Mesothelial cell of epicardium (in vitro differentiated cells): ENCODE data around the gene KRT83. TPM values are rescaled to one million over a fixed set of nuclear protein-coding genes. Genes with fewer than 3 reads are reported as not detected.
A peak's percentile ranks its signal among the peaks of the same experiment; 100 is the strongest.
"Not testable (repeated sequence)": the region's sequence is repeated elsewhere in the genome, so short reads cannot be mapped to it uniquely, and the experiment has no call there.

ENCODE experiments used
- DNase-seq, 2 experiments: peaks; one replicate each; pipeline ENCODE4 v3.0.0; 2021; ENCODE audit warnings: low spot score in 2 of 2; ENCODE audit not compliant: unreplicated experiment in 2 of 2
- H3K27ac Mint-ChIP-seq: 2 replicates; pipeline ENCODE4 v1.8.0; 2021; ENCODE audit warnings: mixed read lengths
- H3K27me3 Mint-ChIP-seq: 2 replicates; pipeline ENCODE4 v1.8.0; 2021; ENCODE audit warnings: low read depth, mixed read lengths
- H3K36me3 Mint-ChIP-seq: 2 replicates; pipeline ENCODE4 v1.8.0; 2021; ENCODE audit warnings: mixed read lengths
- H3K4me1 Mint-ChIP-seq: 2 replicates; pipeline ENCODE4 v1.8.0; 2021; ENCODE audit warnings: mixed read lengths
- H3K4me3 Mint-ChIP-seq: 2 replicates; pipeline ENCODE4 v1.8.0; 2021; ENCODE audit warnings: mild to moderate bottlenecking, moderate library complexity, mixed read lengths
- H3K9me3 Mint-ChIP-seq: 2 replicates; pipeline ENCODE4 v1.8.0; 2021; ENCODE audit warnings: mixed read lengths
- total RNA-seq: library from RNA; stranded (reverse); gene quantifications from 3 replicates; pipeline ENCODE4 v1.2.1, GENCODE V29; 2021
- TF ChIP-seq, protein P1 (sequence below): fragments of 200-600 bp; sonication (generic); IDR thresholded peaks from one replicate; pipeline ENCODE4 v1.5.0; 2021; ENCODE audit warnings: antibody characterized with exemption; ENCODE audit not compliant: unreplicated experiment

KRT83 gene
- total RNA-seq, 1 donor from 2014 or later = not detected

DNA sequence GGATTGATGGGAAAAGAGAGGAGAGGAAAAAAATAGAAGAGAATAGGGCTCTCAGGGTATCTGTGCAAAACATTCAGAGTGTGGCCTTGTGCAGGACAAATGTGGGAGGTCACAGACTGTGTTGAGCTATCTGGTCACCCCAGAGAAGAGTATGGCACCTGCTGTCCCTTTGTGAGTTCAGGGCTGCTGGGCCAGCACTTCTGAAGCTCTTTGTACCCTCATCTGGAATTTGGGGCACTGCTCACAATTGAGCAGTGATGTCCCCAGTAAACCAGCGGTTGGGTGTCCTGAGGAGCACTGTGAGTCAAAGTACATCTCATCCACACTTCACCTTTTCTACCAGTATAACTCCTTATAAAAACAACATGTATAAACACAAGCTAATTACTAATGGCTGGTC, 27.3 kb downstream of the KRT83 start:
- Mint-ChIP-seq H3K36me3 (no peaks in the 10 kb centered on the region), H3K27ac (no peak overlapping the region), H3K4me3 (no peak overlapping the region), H3K27me3 (peaks cover 45% of the 10 kb centered on the region), H3K4me1 (peaks cover 3% of the 10 kb centered on the region), H3K9me3 (peaks cover 1% of the 10 kb centered on the region)
- DNase-seq = no peak
- TF ChIP-seq, protein P1, sequence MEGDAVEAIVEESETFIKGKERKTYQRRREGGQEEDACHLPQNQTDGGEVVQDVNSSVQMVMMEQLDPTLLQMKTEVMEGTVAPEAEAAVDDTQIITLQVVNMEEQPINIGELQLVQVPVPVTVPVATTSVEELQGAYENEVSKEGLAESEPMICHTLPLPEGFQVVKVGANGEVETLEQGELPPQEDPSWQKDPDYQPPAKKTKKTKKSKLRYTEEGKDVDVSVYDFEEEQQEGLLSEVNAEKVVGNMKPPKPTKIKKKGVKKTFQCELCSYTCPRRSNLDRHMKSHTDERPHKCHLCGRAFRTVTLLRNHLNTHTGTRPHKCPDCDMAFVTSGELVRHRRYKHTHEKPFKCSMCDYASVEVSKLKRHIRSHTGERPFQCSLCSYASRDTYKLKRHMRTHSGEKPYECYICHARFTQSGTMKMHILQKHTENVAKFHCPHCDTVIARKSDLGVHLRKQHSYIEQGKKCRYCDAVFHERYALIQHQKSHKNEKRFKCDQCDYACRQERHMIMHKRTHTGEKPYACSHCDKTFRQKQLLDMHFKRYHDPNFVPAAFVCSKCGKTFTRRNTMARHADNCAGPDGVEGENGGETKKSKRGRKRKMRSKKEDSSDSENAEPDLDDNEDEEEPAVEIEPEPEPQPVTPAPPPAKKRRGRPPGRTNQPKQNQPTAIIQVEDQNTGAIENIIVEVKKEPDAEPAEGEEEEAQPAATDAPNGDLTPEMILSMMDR = no peak

DNA sequence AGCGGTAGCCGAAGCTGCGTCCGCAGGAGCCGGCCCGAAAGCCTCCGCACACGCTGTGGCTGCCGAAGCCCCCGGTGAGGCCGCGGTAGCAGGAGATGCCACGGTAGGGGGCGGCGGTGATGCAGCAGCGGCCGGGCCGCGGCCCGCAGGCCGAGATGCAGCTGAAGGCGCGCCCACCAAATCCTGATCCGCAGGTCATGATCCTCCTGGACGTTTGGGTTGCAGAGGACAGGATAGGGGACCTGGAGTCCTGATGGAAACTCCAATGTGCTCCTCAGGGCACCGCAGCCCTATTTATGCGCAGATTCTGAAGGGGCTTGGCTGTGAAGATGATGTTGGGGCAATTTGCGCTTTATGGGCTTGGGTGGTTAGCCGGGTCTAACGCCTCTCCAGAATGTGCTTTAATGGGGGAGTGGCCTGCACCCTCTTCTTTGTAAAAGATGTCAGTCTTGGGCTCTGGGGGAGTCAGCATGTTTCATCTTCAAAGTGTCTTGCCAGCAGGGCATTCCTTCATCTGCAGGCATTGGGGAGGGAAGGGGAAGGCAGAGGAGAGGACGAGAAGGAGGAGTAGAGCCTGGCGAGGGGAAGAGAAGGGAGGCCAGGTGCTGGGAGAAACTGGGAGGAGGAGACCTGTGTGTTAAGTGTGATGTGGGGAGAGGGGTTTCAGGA, 29.8 kb downstream of the KRT83 start, which contains the start of gene KRT81:
KRT81 (minus strand) TSS at position 268 of the 669 bp plus-strand sequence; CDS start at position 199, 69 bp downstream.
- Mint-ChIP-seq H3K36me3 (no peaks in the 10 kb centered on the region), H3K27ac (no peak within 1 kb of the TSS), H3K4me3 (no peak within 1 kb of the TSS), H3K4me1 (peaks cover 9% of the 10 kb centered on the region), H3K9me3 (no peaks in the 10 kb centered on the region), H3K27me3 (peaks cover 24% of the 10 kb centered on the region)
- TF ChIP-seq, protein P1 = no peak
- peak in 1 of 2 experiments; percentile 28 for DNase-seq

DNA sequence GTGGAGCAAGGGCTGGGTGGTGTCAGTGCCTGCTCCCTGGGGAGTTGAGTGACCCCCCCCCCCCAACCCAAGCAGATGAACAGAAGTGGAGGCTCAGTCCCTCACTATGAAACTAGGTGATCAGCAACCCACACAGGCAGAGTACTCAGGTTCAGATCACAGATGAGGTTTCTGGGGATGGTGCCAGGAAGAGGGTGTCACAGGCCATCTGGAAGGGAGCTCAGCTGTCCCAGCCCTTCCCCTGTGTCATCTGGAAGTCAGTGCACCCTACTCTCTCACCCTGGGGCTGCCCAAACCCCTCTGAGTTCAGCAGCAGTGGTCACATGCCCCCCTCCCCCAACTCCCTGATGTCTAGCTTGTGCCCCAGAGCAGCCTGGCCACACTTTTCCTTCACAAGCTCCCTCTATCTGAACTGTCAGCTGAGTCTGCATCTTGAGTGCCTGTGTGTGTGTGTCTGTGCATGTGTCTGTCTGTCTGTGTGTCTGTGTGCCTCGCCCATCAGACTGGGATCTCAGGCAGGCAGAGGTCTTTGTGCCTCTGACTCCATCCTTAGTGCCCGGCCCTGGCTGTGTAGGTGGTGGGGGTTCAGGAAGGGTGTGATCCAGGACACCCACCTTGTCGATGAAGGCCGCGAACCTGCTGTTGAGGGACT, 30.6 kb downstream of the KRT83 start:
- not testable (repeated sequence) for H3K27ac Mint-ChIP-seq, H3K9me3 Mint-ChIP-seq, DNase-seq, H3K36me3 Mint-ChIP-seq, H3K4me3 Mint-ChIP-seq
- H3K4me1 Mint-ChIP-seq = peaks cover 11% of the 10 kb centered on the region
- H3K27me3 Mint-ChIP-seq = peaks cover 17% of the 10 kb centered on the region

DNA sequence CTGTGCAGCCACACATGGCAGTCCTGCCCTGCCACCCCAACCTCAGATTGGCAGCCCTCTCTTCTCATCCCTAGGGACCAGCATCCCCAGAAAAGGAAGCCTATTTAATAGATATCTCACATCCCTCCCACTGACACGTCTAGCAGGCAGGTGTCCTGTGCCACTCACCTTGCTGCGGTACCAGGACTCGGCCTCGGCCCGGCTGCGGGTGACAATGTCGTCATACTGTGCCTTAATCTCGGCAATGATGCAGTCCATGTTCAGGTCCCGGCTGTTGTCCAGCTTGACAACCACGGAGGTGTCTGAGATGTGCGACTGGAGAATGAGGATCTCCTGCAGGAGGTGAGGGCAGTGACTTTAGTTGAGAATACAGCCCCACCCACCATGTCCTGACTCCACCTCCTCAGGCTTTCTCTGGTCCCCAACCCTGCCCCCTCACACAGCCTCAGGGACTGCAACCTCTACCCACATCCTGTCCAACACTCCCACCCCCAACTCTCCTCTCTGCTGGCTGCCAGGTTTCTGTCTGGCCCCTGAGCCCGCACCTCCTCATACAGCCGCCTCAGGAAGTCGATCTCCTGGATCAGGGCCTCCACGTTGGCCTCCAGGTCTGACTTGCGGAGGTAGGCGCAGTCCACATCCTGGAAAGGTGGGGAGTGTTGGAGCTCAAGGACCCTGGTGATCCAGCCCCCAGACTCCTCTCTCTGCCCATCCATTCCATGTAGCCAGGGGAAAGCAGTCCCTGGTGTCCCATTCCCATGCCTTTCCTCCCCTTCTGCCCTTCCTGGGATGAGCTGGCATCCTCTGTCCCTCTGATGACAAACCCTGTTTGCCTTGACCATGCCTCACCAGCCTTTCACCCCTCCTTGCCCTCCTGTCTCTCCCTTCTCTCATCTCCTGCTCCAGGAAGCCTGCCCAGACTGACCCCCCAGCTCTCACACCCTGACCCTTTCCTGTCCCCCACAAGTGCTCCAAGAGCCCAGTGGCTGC, 33.1 kb downstream of the KRT83 start:
- DNase-seq, H3K27ac Mint-ChIP-seq, H3K36me3 Mint-ChIP-seq, H3K4me3 Mint-ChIP-seq, H3K27me3 Mint-ChIP-seq, H3K9me3 Mint-ChIP-seq: not testable (repeated sequence)
- peaks cover 28% of the 10 kb centered on the region for H3K4me1 Mint-ChIP-seq

DNA sequence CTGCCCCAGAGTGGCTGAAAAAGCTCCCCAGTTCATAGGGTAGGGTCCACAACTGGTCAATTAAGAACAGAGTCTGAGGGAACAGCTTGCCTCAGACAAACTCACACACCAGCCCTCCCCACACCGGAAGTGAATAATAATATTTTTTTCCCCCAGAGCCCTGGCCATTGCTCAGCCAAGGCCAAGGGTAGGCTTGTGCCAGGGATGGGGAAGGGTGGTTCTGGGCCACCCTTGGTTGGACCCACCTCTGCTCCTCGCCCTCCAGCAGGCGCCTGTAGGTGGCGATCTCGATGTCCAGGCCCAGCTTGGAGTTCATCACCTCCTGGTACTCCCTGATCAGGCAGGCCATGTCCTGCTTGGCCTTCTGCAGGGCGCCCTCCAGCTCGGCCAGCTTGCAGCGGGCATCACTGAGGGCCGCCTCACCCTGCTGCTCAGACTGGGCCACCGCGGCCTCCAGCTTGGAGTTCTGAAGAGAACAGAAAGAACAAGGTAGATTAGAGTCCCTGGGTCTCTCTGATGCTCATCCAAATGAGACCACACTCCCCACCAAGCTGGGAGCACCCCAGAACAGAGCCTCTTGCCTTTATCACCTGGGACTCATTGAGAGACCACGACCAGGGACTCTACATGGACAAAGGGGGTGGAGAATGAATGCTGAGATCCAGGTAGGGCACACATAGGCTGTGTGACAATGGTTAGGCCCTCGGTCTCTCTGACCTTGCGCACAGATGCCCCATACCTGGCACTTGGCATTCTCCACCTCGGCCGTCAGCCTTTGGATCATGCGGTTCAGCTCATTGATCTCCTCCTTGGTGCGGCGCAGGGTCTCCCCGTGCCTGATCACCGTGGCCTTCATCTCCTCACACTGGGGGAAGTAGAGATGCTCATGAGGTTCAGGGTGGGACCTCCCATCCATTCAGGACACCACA, 34.1 kb downstream of the KRT83 start:
- DNase-seq = peak in 1 of 2 experiments; percentile 17
- H3K4me1 Mint-ChIP-seq = peaks cover 32% of the 10 kb centered on the region

DNA sequence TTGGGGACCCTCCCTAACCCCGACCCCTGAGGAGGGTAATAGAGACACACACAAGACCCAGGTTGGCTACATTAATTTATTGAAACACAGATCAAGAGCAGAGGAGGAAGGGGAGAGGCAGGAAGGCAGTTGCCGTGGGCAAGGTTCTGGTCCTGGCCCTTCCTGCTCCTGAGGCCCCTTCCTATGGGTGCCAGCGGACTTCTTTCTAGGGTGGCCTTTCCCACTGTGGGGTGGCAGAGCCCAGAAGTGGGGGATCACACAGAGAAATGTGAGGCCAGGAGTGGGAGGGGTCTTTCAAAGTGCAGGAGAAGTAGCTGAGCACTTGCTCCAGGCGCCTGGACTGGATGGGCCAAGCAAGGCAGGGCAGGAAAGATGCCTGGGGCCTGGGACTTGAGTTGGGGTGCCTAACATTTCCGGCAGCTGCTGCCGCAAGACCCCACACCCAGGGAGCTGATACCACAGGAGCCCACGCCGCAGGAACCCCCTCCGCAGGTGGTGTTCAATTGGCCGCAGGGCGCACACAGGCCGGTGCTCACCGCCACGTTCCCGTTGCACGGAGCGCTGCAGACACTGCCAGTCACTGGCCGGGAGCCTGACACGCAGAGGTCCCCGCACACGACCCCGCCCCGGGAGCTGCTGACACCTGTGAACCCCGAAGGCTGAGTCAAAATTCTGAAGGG, 35.2 kb downstream of the KRT83 start:
- Mint-ChIP-seq H3K27me3 (no peaks in the 10 kb centered on the region), H3K4me3 (no peak overlapping the region), H3K9me3 (no peaks in the 10 kb centered on the region), H3K36me3 (no peaks in the 10 kb centered on the region), H3K27ac (no peak overlapping the region), H3K4me1 (peaks cover 38% of the 10 kb centered on the region)
- peak in 1 of 2 experiments; percentile 35 for DNase-seq
- TF ChIP-seq, protein P1 = no peak

More for the DNA sequence above, 34.1 kb downstream of the KRT83 start:
- H3K4me3 Mint-ChIP-seq, H3K36me3 Mint-ChIP-seq, H3K27me3 Mint-ChIP-seq, H3K27ac Mint-ChIP-seq, H3K9me3 Mint-ChIP-seq: not testable (repeated sequence)
